GM12878 (cell line): Measurements from ENCODE around the gene ATG10.

Source experiments
- CHD2 ChIP-seq: IDR thresholded peaks from 2 replicates; pipeline ENCODE4 v1.6.1; 2011; ENCODE audit warnings: low read depth, low read length, improper control_type of control experiment, borderline replicate concordance
- NRF1 ChIP-seq: conservative IDR thresholded peaks from 2 replicates; pipeline ENCODE4 v1.6.1; 2011; ENCODE audit warnings: mild to moderate bottlenecking, low read depth, low read length, improper control_type of control experiment
- POLR2A ChIP-seq: IDR thresholded peaks from 2 replicates; pipeline ENCODE4 v1.6.1; 2011; ENCODE audit warnings: low read depth, mild to moderate bottlenecking, low read length
- RELA ChIP-seq: fragments of 450-650 bp; IDR thresholded peaks from 2 replicates; pipeline ENCODE4 v1.8.0; 2014; ENCODE audit warnings: borderline replicate concordance; ENCODE audit not compliant: partially characterized antibody
- RFX5 ChIP-seq: IDR thresholded peaks from 2 replicates; pipeline ENCODE4 v1.6.1; 2011; ENCODE audit warnings: low read depth, low read length, improper control_type of control experiment
- SP1 ChIP-seq: IDR thresholded peaks from one replicate; pipeline ENCODE4 v1.6.1; 2011; ENCODE audit warnings: low read depth, low read length
- SPI1 ChIP-seq: IDR thresholded peaks from 2 replicates; pipeline ENCODE4 v1.6.1; 2011; ENCODE audit warnings: low read depth, mild to moderate bottlenecking, low read length, moderate library complexity, borderline replicate concordance; ENCODE audit not compliant: insufficient read depth
- TARDBP ChIP-seq: IDR thresholded peaks from 2 replicates; pipeline ENCODE4 v1.6.1; 2016; ENCODE audit warnings: borderline replicate concordance
- TF ChIP-seq, protein P1 (sequence below): IDR thresholded peaks from 2 replicates; pipeline ENCODE4 v1.6.1; 2011; ENCODE audit warnings: borderline replicate concordance, low read depth, mild to moderate bottlenecking, moderate library complexity, low read length; ENCODE audit not compliant: insufficient read depth, poor library complexity, severe bottlenecking
- TF ChIP-seq, protein P2 (sequence below), 3 experiments: IDR thresholded peaks in 2 of 3; conservative IDR thresholded peaks in 1 of 3; 2 replicates each; pipeline ENCODE4 v1.5.1; 2011; ENCODE audit warnings: low read depth in 3 of 3, low read length in 3 of 3, mild to moderate bottlenecking in 3 of 3, control low read depth in 2 of 3, moderate library complexity in 2 of 3, inconsistent platforms in 1 of 3, mixed read lengths in 1 of 3; ENCODE audit not compliant: control insufficient read depth in 2 of 3, insufficient read depth in 1 of 3; ENCODE audit errors: extremely low read depth in 1 of 3
- TF ChIP-seq, protein P3 (sequence below): IDR thresholded peaks from 2 replicates; pipeline ENCODE4 v1.6.1; 2012; ENCODE audit warnings: low read depth, low read length, improper control_type of control experiment
- TF ChIP-seq, protein P4 (sequence below): fragments of 450-650 bp; IDR thresholded peaks from 2 replicates; pipeline ENCODE4 v1.6.1; 2017; ENCODE audit warnings: antibody characterized with exemption, mild to moderate bottlenecking, moderate library complexity

DNA sequence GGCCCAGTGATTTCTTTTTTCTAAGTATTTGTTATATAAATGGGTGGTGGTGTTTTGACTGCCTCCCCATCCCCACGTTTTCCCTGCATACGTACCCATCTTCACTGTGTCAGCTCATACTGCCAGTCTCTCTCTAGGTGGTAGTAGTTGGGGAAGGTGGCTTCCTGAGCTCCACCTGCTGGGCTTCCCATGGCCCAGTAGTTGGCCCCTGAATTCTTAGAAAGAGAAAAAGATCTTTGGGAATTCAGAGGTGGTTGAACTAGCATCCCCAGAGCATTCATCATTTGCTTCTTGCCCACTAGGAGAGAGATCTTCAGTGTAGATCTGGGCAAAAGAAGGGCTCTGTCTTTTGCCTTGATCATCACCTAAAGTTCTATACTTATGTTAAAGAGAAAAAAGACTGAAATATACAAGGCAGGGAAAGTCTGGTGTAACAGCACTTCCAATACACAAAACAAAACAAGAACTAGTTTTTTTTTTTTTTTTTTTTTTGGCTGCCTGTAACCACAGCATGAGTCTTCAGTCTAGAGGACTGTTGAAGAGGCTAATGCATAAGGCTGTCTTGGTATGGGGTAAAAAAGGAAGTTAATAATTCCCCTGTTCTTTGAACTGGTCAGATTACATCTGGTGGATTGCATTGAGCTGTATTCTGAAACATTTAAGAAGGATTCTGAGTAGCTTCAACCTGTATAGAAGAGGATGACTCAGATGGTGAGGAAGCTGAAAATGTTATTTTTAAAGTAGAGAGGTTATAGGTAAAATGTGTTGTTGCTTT lies 128.7 kb downstream of the ATG10 start:
- TF ChIP-seq RFX5 (no peak), POLR2A (no peak), SPI1 (no peak), NRF1 (no peak), CHD2 (no peak), TARDBP (no peak), SP1 (no peak), RELA (no peak)
- TF ChIP-seq, protein P1, sequence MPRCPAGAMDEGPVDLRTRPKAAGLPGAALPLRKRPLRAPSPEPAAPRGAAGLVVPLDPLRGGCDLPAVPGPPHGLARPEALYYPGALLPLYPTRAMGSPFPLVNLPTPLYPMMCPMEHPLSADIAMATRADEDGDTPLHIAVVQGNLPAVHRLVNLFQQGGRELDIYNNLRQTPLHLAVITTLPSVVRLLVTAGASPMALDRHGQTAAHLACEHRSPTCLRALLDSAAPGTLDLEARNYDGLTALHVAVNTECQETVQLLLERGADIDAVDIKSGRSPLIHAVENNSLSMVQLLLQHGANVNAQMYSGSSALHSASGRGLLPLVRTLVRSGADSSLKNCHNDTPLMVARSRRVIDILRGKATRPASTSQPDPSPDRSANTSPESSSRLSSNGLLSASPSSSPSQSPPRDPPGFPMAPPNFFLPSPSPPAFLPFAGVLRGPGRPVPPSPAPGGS, result no peak
- TF ChIP-seq, protein P2, sequence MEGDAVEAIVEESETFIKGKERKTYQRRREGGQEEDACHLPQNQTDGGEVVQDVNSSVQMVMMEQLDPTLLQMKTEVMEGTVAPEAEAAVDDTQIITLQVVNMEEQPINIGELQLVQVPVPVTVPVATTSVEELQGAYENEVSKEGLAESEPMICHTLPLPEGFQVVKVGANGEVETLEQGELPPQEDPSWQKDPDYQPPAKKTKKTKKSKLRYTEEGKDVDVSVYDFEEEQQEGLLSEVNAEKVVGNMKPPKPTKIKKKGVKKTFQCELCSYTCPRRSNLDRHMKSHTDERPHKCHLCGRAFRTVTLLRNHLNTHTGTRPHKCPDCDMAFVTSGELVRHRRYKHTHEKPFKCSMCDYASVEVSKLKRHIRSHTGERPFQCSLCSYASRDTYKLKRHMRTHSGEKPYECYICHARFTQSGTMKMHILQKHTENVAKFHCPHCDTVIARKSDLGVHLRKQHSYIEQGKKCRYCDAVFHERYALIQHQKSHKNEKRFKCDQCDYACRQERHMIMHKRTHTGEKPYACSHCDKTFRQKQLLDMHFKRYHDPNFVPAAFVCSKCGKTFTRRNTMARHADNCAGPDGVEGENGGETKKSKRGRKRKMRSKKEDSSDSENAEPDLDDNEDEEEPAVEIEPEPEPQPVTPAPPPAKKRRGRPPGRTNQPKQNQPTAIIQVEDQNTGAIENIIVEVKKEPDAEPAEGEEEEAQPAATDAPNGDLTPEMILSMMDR (IDR thresholded peaks at IDR 0.05 in 2 of 3, conservative IDR thresholded peaks at IDR 0.05 in 1 of 3; ENCODE audit: control insufficient read depth in 2 of 3, extremely low read depth in 1 of 3, insufficient read depth in 1 of 3, low read depth in 3 of 3, low read length in 3 of 3), result no peak
- TF ChIP-seq, protein P3, sequence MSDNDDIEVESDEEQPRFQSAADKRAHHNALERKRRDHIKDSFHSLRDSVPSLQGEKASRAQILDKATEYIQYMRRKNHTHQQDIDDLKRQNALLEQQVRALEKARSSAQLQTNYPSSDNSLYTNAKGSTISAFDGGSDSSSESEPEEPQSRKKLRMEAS, result no peak
- TF ChIP-seq, protein P4, sequence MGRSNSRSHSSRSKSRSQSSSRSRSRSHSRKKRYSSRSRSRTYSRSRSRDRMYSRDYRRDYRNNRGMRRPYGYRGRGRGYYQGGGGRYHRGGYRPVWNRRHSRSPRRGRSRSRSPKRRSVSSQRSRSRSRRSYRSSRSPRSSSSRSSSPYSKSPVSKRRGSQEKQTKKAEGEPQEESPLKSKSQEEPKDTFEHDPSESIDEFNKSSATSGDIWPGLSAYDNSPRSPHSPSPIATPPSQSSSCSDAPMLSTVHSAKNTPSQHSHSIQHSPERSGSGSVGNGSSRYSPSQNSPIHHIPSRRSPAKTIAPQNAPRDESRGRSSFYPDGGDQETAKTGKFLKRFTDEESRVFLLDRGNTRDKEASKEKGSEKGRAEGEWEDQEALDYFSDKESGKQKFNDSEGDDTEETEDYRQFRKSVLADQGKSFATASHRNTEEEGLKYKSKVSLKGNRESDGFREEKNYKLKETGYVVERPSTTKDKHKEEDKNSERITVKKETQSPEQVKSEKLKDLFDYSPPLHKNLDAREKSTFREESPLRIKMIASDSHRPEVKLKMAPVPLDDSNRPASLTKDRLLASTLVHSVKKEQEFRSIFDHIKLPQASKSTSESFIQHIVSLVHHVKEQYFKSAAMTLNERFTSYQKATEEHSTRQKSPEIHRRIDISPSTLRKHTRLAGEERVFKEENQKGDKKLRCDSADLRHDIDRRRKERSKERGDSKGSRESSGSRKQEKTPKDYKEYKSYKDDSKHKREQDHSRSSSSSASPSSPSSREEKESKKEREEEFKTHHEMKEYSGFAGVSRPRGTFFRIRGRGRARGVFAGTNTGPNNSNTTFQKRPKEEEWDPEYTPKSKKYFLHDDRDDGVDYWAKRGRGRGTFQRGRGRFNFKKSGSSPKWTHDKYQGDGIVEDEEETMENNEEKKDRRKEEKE, result no peak
